Activated CD4-positive, alpha-beta T cell treated with anti-CD3 and anti-CD28 coated beads for 36 hours (primary cell): Measurements from ENCODE around the gene SMTNL1. TPM values are rescaled to one million over a fixed set of nuclear protein-coding genes. Genes with fewer than 3 reads are reported as not detected.

Experiments
- ATAC-seq: fragments of 200-7000 bp; cut with Tn5 transposase; one replicate; pipeline ENCODE4 v1.10.0; 2021; ENCODE audit warnings: mild to moderate bottlenecking, moderate library complexity
- CTCF ChIA-PET: fragments of 350-600 bp; sonication (Branson Sonifier 250); formaldehyde crosslinking; loops from one replicate; lab custom pipeline; 2021; ENCODE audit warnings: antibody characterized with exemption; lab: Charles Lee
- POLR2A ChIA-PET: fragments of 350-600 bp; sonication (Branson Sonifier 250); formaldehyde crosslinking; loops from one replicate; lab custom pipeline; 2021; ENCODE audit warnings: antibody characterized with exemption, inconsistent platforms; lab: Charles Lee
- DNase-seq: peaks from one replicate; pipeline ENCODE4 v3.0.0-alpha.2; 2020
- H3K27ac Mint-ChIP-seq: one replicate; pipeline ENCODE4 v1.8.0; 2021; ENCODE audit warnings: mixed read lengths
- H3K27me3 Mint-ChIP-seq: one replicate; pipeline ENCODE4 v1.8.0; 2021; ENCODE audit warnings: mixed read lengths
- H3K36me3 Mint-ChIP-seq: one replicate; pipeline ENCODE4 v1.8.0; 2021; ENCODE audit warnings: low read depth, mixed read lengths
- H3K4me1 Mint-ChIP-seq: one replicate; pipeline ENCODE4 v1.8.0; 2021; ENCODE audit warnings: mixed read lengths
- H3K4me3 Mint-ChIP-seq: one replicate; pipeline ENCODE4 v1.8.0; 2021; ENCODE audit warnings: mild to moderate bottlenecking, moderate library complexity, mixed read lengths
- H3K9me3 Mint-ChIP-seq: one replicate; pipeline ENCODE4 v1.8.0; 2021; ENCODE audit warnings: low read depth, mixed read lengths
- intact Hi-C, 2 experiments: fragments of 100-400 bp; cut with DNase I in 1 of 2; cut with micrococcal nuclease in 1 of 2; formaldehyde crosslinking; loops; one replicate each; pipeline versions ENCODE4 v1.14.2 to v1.15.1; 2022 to 2024; cut with DNase I, micrococcal nuclease
- total RNA-seq, 2 experiments: library from RNA; stranded (reverse); gene quantifications; one replicate each; pipeline ENCODE4 v1.2.3, GENCODE V29; 2021

SMTNL1 gene
- total RNA-seq, 2 experiments from 2014 or later, result not detected

DNA sequence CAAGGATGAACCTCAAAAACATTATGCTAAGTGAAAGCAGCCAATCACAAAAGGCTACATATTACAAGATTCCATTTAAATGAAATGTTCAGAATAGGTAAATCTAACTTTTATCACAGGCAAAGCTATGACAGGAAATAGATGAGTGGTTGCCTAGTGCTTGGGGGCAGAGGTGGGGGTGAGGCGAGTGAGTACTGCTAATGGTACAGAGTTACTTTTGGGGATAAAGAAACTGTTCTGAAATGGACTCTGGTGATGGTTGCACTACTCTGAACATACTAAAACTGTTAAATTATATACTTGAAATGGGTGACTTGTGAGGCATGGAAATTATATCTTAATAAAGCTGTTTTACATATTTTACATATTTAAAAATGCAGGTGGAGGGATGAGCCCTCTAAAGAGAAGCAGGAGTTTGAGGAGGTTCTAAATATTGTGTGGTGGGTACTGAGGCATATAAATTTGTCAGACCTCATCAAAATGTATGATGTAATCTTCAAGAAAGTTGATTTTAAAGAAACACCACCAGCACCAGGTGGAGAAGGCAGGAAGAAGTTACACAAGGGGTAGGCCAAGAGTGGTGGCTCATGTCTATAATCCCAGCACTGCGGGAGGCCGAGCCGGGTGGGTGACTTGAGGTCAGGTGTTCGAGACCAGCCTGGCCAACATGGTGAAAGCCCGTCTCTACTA lies 25.5 kb upstream of the SMTNL1 start:
- no peak for DNase-seq
- no peaks in the 10 kb centered on the region for H3K27me3 Mint-ChIP-seq
- intact Hi-C loops, result no loop called here
- peaks cover 3% of the 10 kb centered on the region for H3K36me3 Mint-ChIP-seq
- no peaks in the 10 kb centered on the region for H3K9me3 Mint-ChIP-seq
- H3K4me3 Mint-ChIP-seq, result no peak overlapping the region
- POLR2A ChIA-PET, result interaction anchor here (0.6 kb wide), 1 partner anchor 194 kb away, joined by 5 read pairs; no protein-coding TSS in a partner anchor
- CTCF ChIA-PET, result interaction anchor here (0.7 to 2.0 kb wide), 5 partner anchors 15 to 164 kb away, joined by 3 to 14 read pairs (median 3); no protein-coding TSS in a partner anchor
- peak overlapping the region; percentile 23 for H3K27ac Mint-ChIP-seq
- H3K4me1 Mint-ChIP-seq, result peaks cover 31% of the 10 kb centered on the region
- ATAC-seq, result no peak

GRCh38 chr11:57512646-57513451 lies 24.5 kb upstream of the SMTNL1 start:
- DNase-seq, result no peak

DNA sequence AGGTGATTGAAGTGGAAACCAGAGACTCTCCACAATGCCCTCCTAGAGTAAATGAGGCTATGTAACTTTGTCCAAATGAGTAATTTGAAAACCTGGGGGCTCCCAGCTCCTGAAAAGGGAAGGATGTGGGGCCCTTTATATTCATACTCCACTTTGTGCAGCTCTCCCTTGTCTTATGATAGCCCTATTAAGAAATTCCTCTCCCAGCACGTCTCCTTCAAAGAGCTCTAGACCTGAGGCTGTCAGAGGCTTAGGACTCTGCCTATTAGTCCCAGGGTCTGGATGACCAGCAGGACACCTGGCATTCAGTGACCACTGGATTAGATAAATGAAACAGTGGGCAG lies 24.0 kb upstream of the SMTNL1 start:
- CTCF ChIA-PET, result interaction anchor here (0.5 to 9.0 kb wide), 15 partner anchors 9 to 263 kb away, joined by 3 to 112 read pairs (median 3); partner anchors contain the start of genes RTN4RL2, TIMM10 and UBE2L6
- ATAC-seq (no peak), DNase-seq (no peak)
- H3K36me3 Mint-ChIP-seq, result peaks cover 2% of the 10 kb centered on the region
- H3K27me3 Mint-ChIP-seq, result no peaks in the 10 kb centered on the region
- no peak overlapping the region for H3K27ac Mint-ChIP-seq
- peaks cover 31% of the 10 kb centered on the region for H3K4me1 Mint-ChIP-seq
- POLR2A ChIA-PET, result interaction anchor here (0.6 to 1.7 kb wide), 4 partner anchors 9 to 144 kb away, joined by 3 to 4 read pairs (median 4); partner anchors contain the start of gene CLP1
- H3K4me3 Mint-ChIP-seq, result peak overlapping the region; percentile 91
- intact Hi-C loops, result no loop called here
- no peaks in the 10 kb centered on the region for H3K9me3 Mint-ChIP-seq

More at GRCh38 chr11:57512646-57513451, 24.5 kb upstream of the SMTNL1 start:
- H3K36me3 Mint-ChIP-seq, result peaks cover 2% of the 10 kb centered on the region
- H3K4me1 Mint-ChIP-seq, result peaks cover 31% of the 10 kb centered on the region
- H3K4me3 Mint-ChIP-seq, result no peak overlapping the region
- ChIA-PET POLR2A (interaction anchor here (1.1 to 1.7 kb wide), 2 partner anchors 13 to 15 kb away, joined by 3 to 4 read pairs; no protein-coding TSS in a partner anchor), CTCF (interaction anchor here (0.6 to 9.0 kb wide), 11 partner anchors 8 to 167 kb away, joined by 3 to 112 read pairs (median 4); partner anchors contain the start of genes RTN4RL2 and TIMM10)
- ATAC-seq, result no peak
- intact Hi-C loops, result no loop called here
- H3K27me3 Mint-ChIP-seq, result no peaks in the 10 kb centered on the region
- no peaks in the 10 kb centered on the region for H3K9me3 Mint-ChIP-seq
- no peak overlapping the region for H3K27ac Mint-ChIP-seq

GRCh38 chr11:57513911-57514537 lies 23.4 kb upstream of the SMTNL1 start:
- DNase-seq, result peak; percentile 65
- intact Hi-C loops, result loop anchor here (1.0 to 2.0 kb wide), 3 partner anchors 13 to 21 kb away; no protein-coding TSS in a partner anchor
- Mint-ChIP-seq H3K4me1 (peaks cover 31% of the 10 kb centered on the region), H3K36me3 (peaks cover 2% of the 10 kb centered on the region), H3K9me3 (no peaks in the 10 kb centered on the region), H3K4me3 (peak overlapping the region; percentile 91), H3K27me3 (no peaks in the 10 kb centered on the region), H3K27ac (peak overlapping the region; percentile 91)
- peak; percentile 49 for ATAC-seq
- ChIA-PET POLR2A (interaction anchor here (0.6 to 1.7 kb wide), 5 partner anchors 10 to 198 kb away, joined by 3 to 4 read pairs (median 3); partner anchors contain the start of genes CLP1 and MED19), CTCF (interaction anchor here (0.5 to 9.0 kb wide), 13 partner anchors 8 to 264 kb away, joined by 3 to 112 read pairs (median 4); partner anchors contain the start of genes RTN4RL2, TIMM10 and UBE2L6)

- ChIA-PET CTCF (interaction anchor here (0.7 to 9.0 kb wide), 10 partner anchors 8 to 130 kb away, joined by 3 to 112 read pairs (median 9); partner anchors contain the start of genes RTN4RL2 and TIMM10), POLR2A (interaction anchor here (1.0 to 1.7 kb wide), 2 partner anchors 13 to 22 kb away, joined by 3 to 4 read pairs; no protein-coding TSS in a partner anchor)
- no peaks in the 10 kb centered on the region for H3K27me3 Mint-ChIP-seq
- intact Hi-C loops, result loop anchor here (1.0 to 5.0 kb wide), 6 partner anchors 13 to 87 kb away; partner anchors contain the start of genes SLC43A3 (in 1 of the 2) and TIMM10 (in 1 of the 2)
- H3K4me1 Mint-ChIP-seq, result peaks cover 31% of the 10 kb centered on the region
- DNase-seq (peak; percentile 72), ATAC-seq (peak; percentile 53)
- H3K27ac Mint-ChIP-seq, result peak overlapping the region; percentile 91
- H3K36me3 Mint-ChIP-seq, result peaks cover 2% of the 10 kb centered on the region
- peak overlapping the region; percentile 91 for H3K4me3 Mint-ChIP-seq
- H3K9me3 Mint-ChIP-seq, result no peaks in the 10 kb centered on the region
Observed at GRCh38 chr11:57514538-57515331, 22.7 kb upstream of the SMTNL1 start.

GRCh38 chr11:57515332-57516060 lies 21.9 kb upstream of the SMTNL1 start, which contains the start of gene SLC43A1:
Gene SLC43A1, minus strand, starts transcription at chr11:57515702. Its CDS starts 1,591 bp downstream, at chr11:57514111.
- Mint-ChIP-seq H3K27me3 (no peaks in the 10 kb centered on the region), H3K36me3 (peaks cover 2% of the 10 kb centered on the region), H3K4me1 (peaks cover 31% of the 10 kb centered on the region), H3K27ac (peak within 1 kb of the TSS; percentile 91), H3K4me3 (peak within 1 kb of the TSS; percentile 91), H3K9me3 (no peaks in the 10 kb centered on the region)
- intact Hi-C loops, result loop anchor here (1.0 to 5.0 kb wide), 4 partner anchors 15 to 88 kb away; partner anchors contain the start of genes SLC43A3 (in 1 of the 2) and TIMM10 (in 1 of the 2)
- ATAC-seq (peak; percentile 46), DNase-seq (peak; percentile 62)
- POLR2A ChIA-PET, result interaction anchor here (1.0 kb wide), 1 partner anchor 22 kb away, joined by 3 read pairs; no protein-coding TSS in a partner anchor
- CTCF ChIA-PET, result interaction anchor here (1.0 to 9.0 kb wide), 12 partner anchors 9 to 129 kb away, joined by 3 to 112 read pairs (median 8); partner anchors contain the start of genes RTN4RL2, TIMM10 and UBE2L6

GRCh38 chr11:57516061-57516443 lies 21.3 kb upstream of the SMTNL1 start:
- H3K27me3 Mint-ChIP-seq, result no peaks in the 10 kb centered on the region
- peaks cover 31% of the 10 kb centered on the region for H3K4me1 Mint-ChIP-seq
- H3K4me3 Mint-ChIP-seq, result peak overlapping the region; percentile 91
- ChIA-PET CTCF (interaction anchor here (1.2 to 9.0 kb wide), 12 partner anchors 11 to 129 kb away, joined by 3 to 112 read pairs (median 6); partner anchors contain the start of genes RTN4RL2, TIMM10 and UBE2L6), POLR2A (interaction anchor here (1.0 kb wide), 1 partner anchor 23 kb away, joined by 3 read pairs; no protein-coding TSS in a partner anchor)
- intact Hi-C loops, result loop anchor here in 1 of 2 experiments (5.0 kb wide), 1 partner anchor 89 kb away; the partner anchor contains the start of gene SLC43A3
- H3K36me3 Mint-ChIP-seq, result peaks cover 2% of the 10 kb centered on the region
- peak overlapping the region; percentile 79 for H3K27ac Mint-ChIP-seq
- no peaks in the 10 kb centered on the region for H3K9me3 Mint-ChIP-seq
- ATAC-seq (no peak), DNase-seq (no peak)

DNA sequence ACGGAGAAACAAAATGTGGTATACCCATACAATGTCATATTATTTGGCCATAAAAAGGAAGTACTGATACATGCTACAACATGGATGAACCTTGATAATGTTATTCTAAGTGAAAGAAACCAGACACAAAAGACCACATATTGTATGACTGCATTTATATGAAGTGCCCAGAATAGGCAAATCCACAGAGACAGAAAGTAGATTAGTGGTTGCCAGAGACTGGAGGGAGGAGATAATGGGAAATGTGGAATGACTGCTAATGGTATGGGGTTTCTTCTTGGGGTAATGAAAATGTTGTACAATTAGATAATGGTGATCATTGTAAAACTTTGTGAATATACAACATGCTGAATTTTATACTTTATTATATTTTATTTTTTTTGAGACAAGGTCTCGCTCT lies 16.3 kb upstream of the SMTNL1 start:
- DNase-seq (no peak), ATAC-seq (no peak)
- intact Hi-C loops, result no loop called here
- ChIA-PET CTCF (interaction anchor here (1.1 to 9.0 kb wide), 4 partner anchors 21 to 123 kb away, joined by 3 to 112 read pairs (median 5); no protein-coding TSS in a partner anchor), POLR2A (no interaction called here)
- Mint-ChIP-seq H3K9me3 (no peaks in the 10 kb centered on the region), H3K36me3 (peaks cover 4% of the 10 kb centered on the region), H3K4me3 (no peak overlapping the region), H3K27me3 (no peaks in the 10 kb centered on the region), H3K4me1 (peaks cover 2% of the 10 kb centered on the region), H3K27ac (no peak overlapping the region)

- ATAC-seq (no peak), DNase-seq (no peak)
- no peak overlapping the region for H3K27ac Mint-ChIP-seq
- intact Hi-C loops, result no loop called here
- POLR2A ChIA-PET, result no interaction called here
- H3K4me3 Mint-ChIP-seq, result no peak overlapping the region
- CTCF ChIA-PET, result interaction anchor here (8.1 to 10.3 kb wide), 2 partner anchors 30 to 66 kb away, joined by 74 to 262 read pairs; no protein-coding TSS in a partner anchor
- H3K4me1 Mint-ChIP-seq, result peaks cover 14% of the 10 kb centered on the region
- no peaks in the 10 kb centered on the region for H3K27me3 Mint-ChIP-seq
- H3K9me3 Mint-ChIP-seq, result no peaks in the 10 kb centered on the region
- peaks cover 16% of the 10 kb centered on the region for H3K36me3 Mint-ChIP-seq
Observed at GRCh38 chr11:57523419-57523818, 14.0 kb upstream of the SMTNL1 start.
